Suprapubic skin (tissue), 4 donors: ENCODE results near the gene KRTDAP.

ENCODE experiments used
- CTCF ChIP-seq, 2 donors: fragments of 200-600 bp in 1 of 2; fragments of 450-650 bp in 1 of 2; sonication (generic) in 1 of 2; IDR thresholded peaks; one replicate each; pipeline ENCODE4 v1.5.1; 2016 to 2019; ENCODE audit warnings: antibody characterized with exemption in 2 of 2, mild to moderate bottlenecking in 1 of 2, moderate library complexity in 1 of 2
- EP300 ChIP-seq: sonication (generic); formaldehyde crosslinking; IDR thresholded peaks from one replicate; pipeline ENCODE4 v1.6.1; 2017; ENCODE audit warnings: antibody characterized with exemption
- POLR2A ChIP-seq, 2 donors: fragments of 450-650 bp; IDR thresholded peaks; one replicate each; pipeline ENCODE4 v1.6.1; 2017; ENCODE audit warnings: antibody characterized with exemption in 2 of 2, mild to moderate bottlenecking in 2 of 2, moderate library complexity in 2 of 2
- POLR2AphosphoS5 ChIP-seq, 3 donors: sonication (generic); formaldehyde crosslinking; IDR thresholded peaks; one replicate each; pipeline ENCODE4 v1.6.1; 2017; ENCODE audit warnings: antibody characterized with exemption in 3 of 3

GRCh38 chr19:35517342-35517741, 27.1 kb upstream of the KRTDAP start:
- TF ChIP-seq POLR2A (IDR thresholded peaks at IDR 0.05) (no peak), CTCF (IDR thresholded peaks at IDR 0.05) (no peak), POLR2AphosphoS5 (IDR thresholded peaks at IDR 0.05) (no peak), EP300 (no peak)
